Measurements from ENCODE around the gene SLC25A44. TPM values are rescaled to one million over a fixed set of nuclear protein-coding genes. Genes with fewer than 3 reads are reported as not detected.
"Not testable (repeated sequence)": the region's sequence is repeated elsewhere in the genome, so short reads cannot be mapped to it uniquely, and the experiment has no call there.

Gene SLC25A44
- total and polyA plus RNA-seq, 11 donors: 5.8 to 29.3 (median 20.5) TPM

DNA sequence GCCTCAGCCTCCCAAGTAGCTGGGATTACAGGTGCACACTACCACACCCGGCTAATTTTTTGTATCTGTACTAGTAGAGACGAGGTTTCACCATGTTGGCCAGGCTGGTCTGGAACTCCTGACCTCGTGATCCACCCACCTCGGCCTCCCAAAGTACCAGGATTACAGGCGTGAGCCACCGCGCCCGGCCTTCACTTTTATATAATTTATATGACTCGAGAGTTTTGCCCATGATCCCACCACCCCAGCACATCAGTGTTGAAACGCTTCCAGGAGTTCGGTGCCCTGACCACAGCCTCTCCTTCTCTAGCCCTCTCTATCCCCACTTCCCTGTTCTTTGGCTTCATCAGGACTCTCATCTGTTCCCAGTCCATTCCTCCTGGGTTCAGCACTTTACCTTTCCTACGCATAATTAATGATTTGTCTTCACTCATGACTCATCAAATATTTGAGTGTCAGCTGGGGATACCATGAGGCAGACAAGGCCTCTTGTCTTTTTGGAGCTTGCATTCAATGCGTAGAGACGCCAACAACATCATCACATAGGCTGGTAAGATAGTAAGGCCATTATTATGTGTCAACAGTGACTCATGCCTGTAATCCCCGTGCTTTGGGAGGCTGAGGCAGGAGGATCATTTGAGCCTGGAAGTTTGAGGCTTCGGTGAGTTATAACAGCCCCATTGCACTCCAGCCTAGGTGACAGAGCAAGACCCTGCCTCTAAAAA, 20.3 kb downstream of the SLC25A44 start:
- H3K4me3 ChIP-seq: peak overlapping the region in 11 of 12 donors; percentile 60 to 84 (median 69)

GRCh38 chr1:156216361-156217086, 22.6 kb downstream of the SLC25A44 start:
- H3K27me3 ChIP-seq; intact Hi-C loops (cut with DNase I); H3K4me3 ChIP-seq; H3K9me3 ChIP-seq; DNase-seq; H3K27ac ChIP-seq; ATAC-seq: not testable (repeated sequence)
- Histone ChIP-seq H3K4me1 (peaks cover 0 to 44% (median 20%) of the 10 kb centered on the region in 12 donors), H3K36me3 (peaks cover 0 to 42% (median 25%) of the 10 kb centered on the region in 9 donors)
- WGBS, 4 donors: 94 to 96% (median 95%) methylated on average over 34 to 55 of the region's 55 CpGs

More for the DNA sequence above, 20.3 kb downstream of the SLC25A44 start:
- no peaks in the 10 kb centered on the region for H3K9me3 ChIP-seq
- H3K4me1 ChIP-seq: peaks cover 0 to 42% (median 20%) of the 10 kb centered on the region in 12 donors
- H3K27ac ChIP-seq: peak overlapping the region in 10 of 12 donors; percentile 90 to 99 (median 96)
- no peak for DNase-seq
- no peaks in the 10 kb centered on the region for H3K27me3 ChIP-seq
- whole genome bisulfite sequencing, 4 donors: 86 to 91% (median 87%) methylated on average over 16 of the region's 16 CpGs
- no peak for ATAC-seq
- TF ChIP-seq, protein P1, sequence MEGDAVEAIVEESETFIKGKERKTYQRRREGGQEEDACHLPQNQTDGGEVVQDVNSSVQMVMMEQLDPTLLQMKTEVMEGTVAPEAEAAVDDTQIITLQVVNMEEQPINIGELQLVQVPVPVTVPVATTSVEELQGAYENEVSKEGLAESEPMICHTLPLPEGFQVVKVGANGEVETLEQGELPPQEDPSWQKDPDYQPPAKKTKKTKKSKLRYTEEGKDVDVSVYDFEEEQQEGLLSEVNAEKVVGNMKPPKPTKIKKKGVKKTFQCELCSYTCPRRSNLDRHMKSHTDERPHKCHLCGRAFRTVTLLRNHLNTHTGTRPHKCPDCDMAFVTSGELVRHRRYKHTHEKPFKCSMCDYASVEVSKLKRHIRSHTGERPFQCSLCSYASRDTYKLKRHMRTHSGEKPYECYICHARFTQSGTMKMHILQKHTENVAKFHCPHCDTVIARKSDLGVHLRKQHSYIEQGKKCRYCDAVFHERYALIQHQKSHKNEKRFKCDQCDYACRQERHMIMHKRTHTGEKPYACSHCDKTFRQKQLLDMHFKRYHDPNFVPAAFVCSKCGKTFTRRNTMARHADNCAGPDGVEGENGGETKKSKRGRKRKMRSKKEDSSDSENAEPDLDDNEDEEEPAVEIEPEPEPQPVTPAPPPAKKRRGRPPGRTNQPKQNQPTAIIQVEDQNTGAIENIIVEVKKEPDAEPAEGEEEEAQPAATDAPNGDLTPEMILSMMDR (IDR thresholded peaks at IDR 0.05): no peak
- H3K36me3 ChIP-seq: peaks cover 0 to 43% (median 33%) of the 10 kb centered on the region in 9 donors
- intact Hi-C loops (cut with DNase I): loop anchor here in 4 of 10 donors (5.0 kb wide), 3 partner anchors 52 to 67 kb away; no protein-coding TSS in a partner anchor

DNA sequence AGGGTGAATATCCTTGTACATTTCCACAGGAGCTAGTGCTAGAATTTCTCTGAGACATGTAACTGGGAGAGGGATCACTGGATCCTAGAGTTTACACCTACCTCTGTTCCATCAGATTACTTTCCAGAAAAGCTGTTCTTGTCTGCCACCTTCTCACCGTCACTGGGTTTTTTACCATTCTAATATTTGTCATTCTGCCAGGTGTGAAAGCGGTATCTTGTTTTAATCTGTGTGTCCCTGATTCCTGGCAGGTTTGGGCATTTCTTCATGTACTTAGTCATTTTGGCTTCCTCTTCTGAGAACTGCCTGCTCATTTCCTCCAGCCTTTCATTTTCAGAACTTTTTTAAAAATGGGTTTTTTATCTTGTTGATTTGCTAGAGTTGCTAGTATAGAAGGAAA, 24.0 kb downstream of the SLC25A44 start:
- Histone ChIP-seq H3K9me3 (no peaks in the 10 kb centered on the region), H3K27ac (peak overlapping the region in 7 of 12 donors; percentile 1 to 94 (median 18)), H3K4me1 (peaks cover 0 to 37% (median 18%) of the 10 kb centered on the region in 12 donors), H3K27me3 (no peaks in the 10 kb centered on the region), H3K4me3 (peak overlapping the region in 1 of 12 donors; percentile 19), H3K36me3 (peaks cover 0 to 51% (median 39%) of the 10 kb centered on the region in 9 donors)
- DNase-seq: no peak
- intact Hi-C loops (cut with DNase I): no loop called here
- TF ChIP-seq, protein P1 (IDR thresholded peaks at IDR 0.05): no peak
- no peak for TF ChIP-seq POLR2A (IDR thresholded peaks at IDR 0.05)
- ATAC-seq: no peak
- 52 to 59% (median 54%) methylated on average over 2 of the region's 2 CpGs for WGBS, 4 donors

GRCh38 chr1:156220226-156220625, 26.3 kb downstream of the SLC25A44 start:
- Histone ChIP-seq H3K27me3 (no peaks in the 10 kb centered on the region), H3K4me3 (no peak overlapping the region), H3K36me3 (peaks cover 0 to 61% (median 44%) of the 10 kb centered on the region in 9 donors), H3K27ac (no peak overlapping the region), H3K9me3 (no peaks in the 10 kb centered on the region), H3K4me1 (peaks cover 0 to 27% (median 7%) of the 10 kb centered on the region in 12 donors)
- intact Hi-C loops (cut with DNase I): loop anchor here in 1 of 10 donors (5.0 kb wide), 1 partner anchor 128 kb away; no protein-coding TSS in a partner anchor
- ATAC-seq: no peak
- DNase-seq: no peak
- TF ChIP-seq POLR2A (IDR thresholded peaks at IDR 0.05): no peak
- TF ChIP-seq, protein P1 (IDR thresholded peaks at IDR 0.05): no peak
- 96 to 97% (median 96%) methylated on average over 9 of the region's 9 CpGs for WGBS, 4 donors

Measured in heart left ventricle (tissue), 16 donors.